HCT116 (cell line): ENCODE data around the gene LSS. TPM values are rescaled to one million over a fixed set of nuclear protein-coding genes. Genes with fewer than 3 reads are reported as not detected.

Source experiments
- ATAC-seq: fragments of 200-7000 bp; cut with Tn5 transposase; 2 replicates; pipeline ENCODE4 v1.9.1; 2020; ENCODE audit warnings: mild to moderate bottlenecking, moderate library complexity
- BruUV-seq: library from RNA; stranded (reverse); fragments of 400-500 nt; replicated peaks from 2 replicates; lab custom pipeline; 2021; lab: Mats Ljungman, UMichigan
- CTCF ChIA-PET: fragments of 300-600 bp; sonication (Branson Sonifier 250); formaldehyde crosslinking; loops from one replicate; lab custom pipeline; 2021; ENCODE audit warnings: antibody characterized with exemption; lab: Charles Lee
- POLR2A ChIA-PET: fragments of 300-600, 350-600 bp; sonication (Branson Sonifier 250); formaldehyde crosslinking; loops from one replicate; lab custom pipeline; 2021; ENCODE audit warnings: antibody characterized with exemption; lab: Charles Lee
- RAD21 ChIA-PET, 2 experiments: fragments of 300-600 bp; sonication (Branson Sonifier 250); formaldehyde crosslinking; loops; one replicate each; lab custom pipeline; 2023; ENCODE audit warnings: low total read pairs in 2 of 2; ENCODE audit not compliant: uncharacterized antibody in 2 of 2, unreplicated experiment in 2 of 2, low non-redundant PET in 1 of 2; lab: Charles Lee
- DNase-seq: peaks from one replicate; pipeline ENCODE4 v3.0.0-alpha.2; 2010; ENCODE audit warnings: low read depth, low spot score
- H2AFZ ChIP-seq: fragments of 200-600 bp; shearing (Covaris generic), sonication (generic); 2 replicates; pipeline ENCODE4 v1.6.1; 2017; ENCODE audit warnings: low read depth, mixed run types, mixed read lengths, antibody characterized with exemption, low read length; ENCODE audit not compliant: poor library complexity, severe bottlenecking
- H3K27ac ChIP-seq: 2 replicates; pipeline ENCODE4 v1.5.1; 2012; ENCODE audit warnings: low read depth, low read length
- H3K27me3 ChIP-seq: fragments of 200-600 bp; sonication (generic); 2 replicates; pipeline ENCODE4 v1.6.1; 2016; ENCODE audit warnings: mixed run types, low read length, mixed read lengths; ENCODE audit not compliant: insufficient read depth
- H3K36me3 ChIP-seq, 2 experiments: fragments of 200-500 bp in 1 of 2; fragments of 200-600 bp in 1 of 2; sonication (Bioruptor generic) in 1 of 2; sonication (generic) in 1 of 2; 2 replicates each; pipeline versions ENCODE4 v1.5.1 to v1.6.1; 2014 to 2016; ENCODE audit warnings: low read length in 2 of 2, inconsistent platforms in 1 of 2, mixed read lengths in 1 of 2, mixed run types in 1 of 2; ENCODE audit not compliant: insufficient read depth in 2 of 2, control insufficient read depth in 1 of 2
- H3K4me1 ChIP-seq, 2 experiments: fragments of 200-600 bp in 1 of 2; sonication (generic) in 1 of 2; 2 replicates each; pipeline versions ENCODE4 v1.5.1 to v1.6.1; 2012 to 2017; ENCODE audit warnings: low read length in 2 of 2, inconsistent platforms in 1 of 2, mild to moderate bottlenecking in 1 of 2, mixed read lengths in 1 of 2, mixed run types in 1 of 2, moderate library complexity in 1 of 2; ENCODE audit not compliant: insufficient read depth in 2 of 2, control insufficient read depth in 1 of 2
- H3K4me2 ChIP-seq: fragments of 200-600 bp; sonication (generic); 2 replicates; pipeline ENCODE4 v1.6.1; 2017; ENCODE audit warnings: mixed run types, low read length, mixed read lengths
- H3K4me3 ChIP-seq, 2 experiments: fragments of 200-600 bp in 1 of 2; sonication (generic) in 1 of 2; replicated peaks in 1 of 2; 2 replicates each; pipeline ENCODE4 v1.5.1; 2011 to 2016; ENCODE audit warnings: low read length in 2 of 2, control low read depth in 1 of 2, low read depth in 1 of 2, mild to moderate bottlenecking in 1 of 2, mixed read lengths in 1 of 2, mixed run types in 1 of 2
- H3K79me2 ChIP-seq: fragments of 200-600 bp; sonication (generic); 2 replicates; pipeline ENCODE4 v1.6.1; 2017; ENCODE audit warnings: mild to moderate bottlenecking, mixed run types, low read length, moderate library complexity, mixed read lengths; ENCODE audit not compliant: insufficient read depth
- H3K9ac ChIP-seq: fragments of 200-600 bp; sonication (generic); 2 replicates; pipeline ENCODE4 v1.6.1; 2016; ENCODE audit warnings: low read length, mixed read lengths
- H3K9me2 ChIP-seq: fragments of 200-600 bp; sonication (generic), shearing (Covaris generic); 2 replicates; pipeline ENCODE4 v1.6.1; 2017; ENCODE audit warnings: mixed run types, mild to moderate bottlenecking, moderate library complexity; ENCODE audit not compliant: insufficient read depth
- H3K9me3 ChIP-seq, 2 experiments: fragments of 200-500 bp in 1 of 2; fragments of 200-600 bp in 1 of 2; sonication (Bioruptor generic) in 1 of 2; sonication (generic) in 1 of 2; 2 replicates each; pipeline ENCODE4 v1.6.1; 2014 to 2017; ENCODE audit warnings: low read length in 2 of 2, mixed read lengths in 2 of 2, inconsistent platforms in 1 of 2, low read depth in 1 of 2, mild to moderate bottlenecking in 1 of 2, mixed run types in 1 of 2, moderate library complexity in 1 of 2; ENCODE audit not compliant: control insufficient read depth in 1 of 2, insufficient read depth in 1 of 2
- H4K20me1 ChIP-seq: fragments of 200-600 bp; sonication (generic), shearing (Covaris generic); 2 replicates; pipeline ENCODE4 v1.6.1; 2017; ENCODE audit warnings: mixed run types, mild to moderate bottlenecking, moderate library complexity; ENCODE audit not compliant: insufficient read depth
- CEBPB ChIP-seq: IDR thresholded peaks from 2 replicates; pipeline ENCODE4 v1.6.1; 2012; ENCODE audit warnings: low read depth
- CTCF ChIP-seq, 3 experiments: fragments of 200-600 bp in 1 of 3; sonication (generic) in 1 of 3; IDR thresholded peaks in 2 of 3; conservative IDR thresholded peaks in 1 of 3; 2 replicates each; pipeline ENCODE4 v1.5.1; 2012 to 2017; ENCODE audit warnings: low read depth in 2 of 3, low read length in 2 of 3, antibody characterized with exemption in 1 of 3, borderline replicate concordance in 1 of 3, control low read depth in 1 of 3, mild to moderate bottlenecking in 1 of 3, mixed read lengths in 1 of 3, mixed run types in 1 of 3, moderate library complexity in 1 of 3; ENCODE audit not compliant: insufficient read depth in 1 of 3
- EGR1 ChIP-seq: IDR thresholded peaks from 2 replicates; pipeline ENCODE4 v1.6.1; 2012; ENCODE audit warnings: low read depth
- EZH2 ChIP-seq: fragments of 200-600 bp; sonication (generic); IDR thresholded peaks from 2 replicates; pipeline ENCODE4 v1.6.1; 2017; ENCODE audit warnings: antibody characterized with exemption, mixed run types
- EZH2phosphoT487 ChIP-seq: fragments of 200-600 bp; IDR thresholded peaks from 2 replicates; pipeline ENCODE4 v1.6.1; 2018; ENCODE audit warnings: antibody characterized with exemption, borderline replicate concordance
- MAX ChIP-seq: IDR thresholded peaks from 2 replicates; pipeline ENCODE4 v1.6.1; 2012
- POLR2A ChIP-seq: IDR thresholded peaks from 2 replicates; pipeline ENCODE4 v1.7.0; 2011; ENCODE audit warnings: borderline replicate concordance; ENCODE audit not compliant: insufficient read depth, insufficient read length; ENCODE audit errors: extremely low read depth
- POLR2AphosphoS5 ChIP-seq: IDR thresholded peaks from 2 replicates; pipeline ENCODE4 v1.6.1; 2011; ENCODE audit warnings: mild to moderate bottlenecking, low read depth, low read length, moderate library complexity
- RAD21 ChIP-seq: IDR thresholded peaks from 2 replicates; pipeline ENCODE4 v1.6.1; 2012; ENCODE audit warnings: low read depth, mild to moderate bottlenecking
- SP1 ChIP-seq: IDR thresholded peaks from 2 replicates; pipeline ENCODE4 v1.6.1; 2012; ENCODE audit warnings: low read depth
- SRF ChIP-seq: IDR thresholded peaks from 2 replicates; pipeline ENCODE4 v1.6.1; 2012; ENCODE audit warnings: low read depth
- intact Hi-C: fragments of 100-400 bp; cut with micrococcal nuclease; formaldehyde crosslinking; loops from 2 replicates; pipeline ENCODE4 v1.10.0; 2022
- total RNA-seq: library from RNA; stranded (reverse); gene quantifications from one replicate; pipeline ENCODE4 v1.2.1, GENCODE V29; 2021; ENCODE audit not compliant: unreplicated experiment

LSS gene
- total RNA-seq, 1 experiment from 2014 or later = 44.7 TPM

- Histone ChIP-seq H3K9me3 (no peaks in the 10 kb centered on the region), H3K79me2 (no peaks in the 10 kb centered on the region), H3K27me3 (no peaks in the 10 kb centered on the region), H3K27ac (no peak overlapping the region), H3K9me2 (no peaks in the 10 kb centered on the region), H4K20me1 (no peaks in the 10 kb centered on the region), H2AFZ (no peak overlapping the region), H3K9ac (no peak overlapping the region), H3K4me3 (no peak overlapping the region), H3K36me3 (no peaks in the 10 kb centered on the region), H3K4me1 (peaks cover 14 to 19% of the 10 kb centered on the region in 2 experiments), H3K4me2 (no peak overlapping the region)
- POLR2A ChIA-PET = no interaction called here
- RAD21 ChIA-PET = no interaction called here
- ATAC-seq = no peak
- intact Hi-C loops = no loop called here
- no peak for DNase-seq
- CTCF ChIA-PET = no interaction called here
- TF ChIP-seq EGR1 (no peak), MAX (no peak), EZH2phosphoT487 (no peak), CEBPB (no peak), CTCF (IDR thresholded peaks at IDR 0.05 in 2 of 3, conservative IDR thresholded peaks at IDR 0.05 in 1 of 3; ENCODE audit: borderline replicate concordance in 1 of 3, insufficient read depth in 1 of 3, low read depth in 2 of 3, low read length in 2 of 3) (no peak), SRF (no peak), POLR2A (no peak), EZH2 (no peak), SP1 (no peak), POLR2AphosphoS5 (no peak), RAD21 (no peak)
- TF ChIP-seq, all 23 proteins: peak for 0
- BruUV-seq = no TSS peak
These were observed 38.5 kb downstream of the LSS start for GRCh38 chr21:46189959-46190490.
